ENCODE data around the gene CD320. TPM values are rescaled to one million over a fixed set of nuclear protein-coding genes. Genes with fewer than 3 reads are reported as not detected.

The CD320 gene
- total RNA-seq, 1 experiment from 2014 or later = 42.9 TPM

DNA sequence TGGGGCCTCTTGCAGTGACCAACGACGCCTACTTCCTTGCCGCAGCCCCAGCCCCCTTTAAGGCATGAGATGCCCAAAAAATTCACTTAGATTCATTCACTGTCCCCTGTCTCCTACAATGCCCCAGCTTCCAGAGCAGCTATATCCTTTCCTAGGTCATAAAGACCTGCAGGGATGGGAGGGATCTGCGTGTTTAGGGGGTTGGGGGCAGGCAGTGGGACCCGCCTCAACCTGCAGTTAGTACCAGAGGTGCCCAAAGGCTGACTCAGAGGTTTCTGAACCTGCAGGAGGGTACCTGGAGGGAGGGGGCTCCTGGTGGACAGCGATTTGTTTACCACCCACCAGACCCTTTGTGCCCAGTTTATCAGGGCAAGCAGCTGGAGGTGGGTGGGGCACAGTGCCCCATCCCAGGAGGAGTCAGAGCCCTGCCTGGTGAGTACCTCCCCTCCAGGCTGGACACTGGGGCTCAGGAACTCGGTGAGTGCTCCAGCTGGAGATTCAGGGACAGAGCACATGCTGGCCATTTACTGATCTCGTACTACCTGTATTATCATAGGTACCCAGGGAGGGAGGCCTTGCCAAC lies 23.2 kb upstream of the CD320 start:
- Histone ChIP-seq H3K4me3 (no peak overlapping the region), H3K79me2 (ENCODE audit: low read depth) (no peaks in the 10 kb centered on the region), H3K4me2 (no peak overlapping the region), H3K9me3 (ENCODE audit: insufficient read depth, low read depth) (no peaks in the 10 kb centered on the region), H3F3A (ENCODE audit: insufficient read depth, low read depth) (peaks cover 22% of the 10 kb centered on the region; the same call in 1 of the 2 replicates), H3K36me3 (ENCODE audit: low read depth) (no peaks in the 10 kb centered on the region), H4K20me1 (ENCODE audit: insufficient read depth) (no peaks in the 10 kb centered on the region), H3K27ac (no peak overlapping the region), H2AFZ (no peak overlapping the region), H3K27me3 (ENCODE audit: insufficient read depth, low read depth) (no peaks in the 10 kb centered on the region), H3K9me2 (ENCODE audit: insufficient read depth) (no peaks in the 10 kb centered on the region), H3K4me1 (replicated peaks; ENCODE audit: insufficient read depth) (no peaks in the 10 kb centered on the region)
- POLR2A ChIA-PET (ENCODE audit: unreplicated experiment) = no interaction called here
- TF ChIP-seq, protein P1, sequence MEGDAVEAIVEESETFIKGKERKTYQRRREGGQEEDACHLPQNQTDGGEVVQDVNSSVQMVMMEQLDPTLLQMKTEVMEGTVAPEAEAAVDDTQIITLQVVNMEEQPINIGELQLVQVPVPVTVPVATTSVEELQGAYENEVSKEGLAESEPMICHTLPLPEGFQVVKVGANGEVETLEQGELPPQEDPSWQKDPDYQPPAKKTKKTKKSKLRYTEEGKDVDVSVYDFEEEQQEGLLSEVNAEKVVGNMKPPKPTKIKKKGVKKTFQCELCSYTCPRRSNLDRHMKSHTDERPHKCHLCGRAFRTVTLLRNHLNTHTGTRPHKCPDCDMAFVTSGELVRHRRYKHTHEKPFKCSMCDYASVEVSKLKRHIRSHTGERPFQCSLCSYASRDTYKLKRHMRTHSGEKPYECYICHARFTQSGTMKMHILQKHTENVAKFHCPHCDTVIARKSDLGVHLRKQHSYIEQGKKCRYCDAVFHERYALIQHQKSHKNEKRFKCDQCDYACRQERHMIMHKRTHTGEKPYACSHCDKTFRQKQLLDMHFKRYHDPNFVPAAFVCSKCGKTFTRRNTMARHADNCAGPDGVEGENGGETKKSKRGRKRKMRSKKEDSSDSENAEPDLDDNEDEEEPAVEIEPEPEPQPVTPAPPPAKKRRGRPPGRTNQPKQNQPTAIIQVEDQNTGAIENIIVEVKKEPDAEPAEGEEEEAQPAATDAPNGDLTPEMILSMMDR (conservative IDR thresholded peaks at IDR 0.05) = no peak
- TF ChIP-seq EZH2 (IDR thresholded peaks at IDR 0.05; ENCODE audit: low read depth) = no peak
- CTCF ChIA-PET = no interaction called here
- no TSS peak for BruUV-seq (replicated peaks)
- intact Hi-C loops (cut with micrococcal nuclease; ENCODE audit: unreplicated experiment) = no loop called here
- DNase-seq = no peak

DNA sequence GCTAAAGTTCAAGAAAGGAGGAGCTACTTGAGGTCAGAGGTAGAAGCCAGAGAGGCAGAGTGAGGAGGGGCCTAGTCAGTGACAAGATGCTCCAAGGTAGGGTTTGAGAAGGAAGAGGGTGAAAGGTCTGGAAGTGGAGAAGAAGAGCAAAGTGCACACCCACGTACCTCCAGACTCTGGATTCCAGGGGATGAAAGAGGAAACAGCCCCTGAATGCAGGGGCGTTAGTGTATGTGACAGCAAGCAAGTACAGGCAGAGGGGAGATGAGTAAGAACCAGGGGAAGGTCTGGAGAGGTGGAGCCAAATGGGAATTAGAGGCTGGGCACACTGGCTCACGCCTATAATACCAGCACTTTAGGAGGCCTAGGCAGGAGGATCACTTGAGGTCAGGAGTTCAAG lies 21.8 kb upstream of the CD320 start:
- H3K79me2 ChIP-seq (ENCODE audit: low read depth) = no peaks in the 10 kb centered on the region
- H3K4me2 ChIP-seq = no peak overlapping the region
- no peak overlapping the region for H3K4me3 ChIP-seq
- intact Hi-C loops (cut with micrococcal nuclease; ENCODE audit: unreplicated experiment) = no loop called here
- ChIA-PET CTCF (no interaction called here), POLR2A (ENCODE audit: unreplicated experiment) (no interaction called here)
- H3K36me3 ChIP-seq (ENCODE audit: low read depth) = no peaks in the 10 kb centered on the region
- no peaks in the 10 kb centered on the region for H4K20me1 ChIP-seq (ENCODE audit: insufficient read depth)
- H3K27ac ChIP-seq = no peak overlapping the region
- no peak for DNase-seq
- no peaks in the 10 kb centered on the region for H3K9me2 ChIP-seq (ENCODE audit: insufficient read depth)
- peaks cover 21% of the 10 kb centered on the region; the same call in 1 of the 2 replicates for H3F3A ChIP-seq (ENCODE audit: insufficient read depth, low read depth)
- TF ChIP-seq, protein P1 (conservative IDR thresholded peaks at IDR 0.05) = no peak
- TF ChIP-seq EZH2 (IDR thresholded peaks at IDR 0.05; ENCODE audit: low read depth) = no peak
- no peak overlapping the region for H2AFZ ChIP-seq
- no TSS peak for BruUV-seq (replicated peaks)
- no peaks in the 10 kb centered on the region for H3K27me3 ChIP-seq (ENCODE audit: insufficient read depth, low read depth)
- no peaks in the 10 kb centered on the region for H3K4me1 ChIP-seq (replicated peaks; ENCODE audit: insufficient read depth)
- H3K9me3 ChIP-seq (ENCODE audit: insufficient read depth, low read depth) = no peaks in the 10 kb centered on the region

DNA sequence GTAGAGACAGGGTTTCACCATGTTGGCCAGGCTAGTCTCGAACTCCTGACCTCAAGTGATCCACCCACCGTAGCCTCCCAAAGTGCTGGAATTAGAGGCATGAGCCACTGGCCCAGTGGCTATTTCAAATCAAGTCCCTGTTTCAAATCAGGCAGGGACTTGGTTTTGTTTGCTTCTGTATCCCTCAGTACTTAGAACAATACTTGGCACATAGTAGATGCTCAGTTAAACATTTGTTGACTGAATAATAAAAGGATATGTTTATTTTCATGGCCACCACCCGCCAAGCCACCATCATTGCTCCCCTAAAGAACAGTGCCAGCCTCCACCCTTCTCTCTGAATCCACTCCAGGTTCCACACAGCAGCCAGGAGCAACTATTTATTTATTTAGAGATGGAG lies 17.3 kb upstream of the CD320 start:
- Histone ChIP-seq H3K4me1 (replicated peaks; ENCODE audit: insufficient read depth) (peaks cover 11% of the 10 kb centered on the region), H3K4me3 (no peak overlapping the region), H3K27ac (no peak overlapping the region), H3K27me3 (ENCODE audit: insufficient read depth, low read depth) (no peaks in the 10 kb centered on the region), H3F3A (ENCODE audit: insufficient read depth, low read depth) (peaks cover 48% of the 10 kb centered on the region; the same call in 1 of the 2 replicates), H3K79me2 (ENCODE audit: low read depth) (peaks cover 34% of the 10 kb centered on the region), H3K9me2 (ENCODE audit: insufficient read depth) (no peaks in the 10 kb centered on the region), H2AFZ (no peak overlapping the region), H3K4me2 (no peak overlapping the region), H4K20me1 (ENCODE audit: insufficient read depth) (peaks cover 24% of the 10 kb centered on the region), H3K9me3 (ENCODE audit: insufficient read depth, low read depth) (no peaks in the 10 kb centered on the region), H3K36me3 (ENCODE audit: low read depth) (peaks cover 25% of the 10 kb centered on the region)
- DNase-seq = no peak
- no TSS peak for BruUV-seq (replicated peaks)
- ChIA-PET CTCF (no interaction called here), POLR2A (ENCODE audit: unreplicated experiment) (no interaction called here)
- intact Hi-C loops (cut with micrococcal nuclease; ENCODE audit: unreplicated experiment) = no loop called here
- no peak for TF ChIP-seq EZH2 (IDR thresholded peaks at IDR 0.05; ENCODE audit: low read depth)
- TF ChIP-seq, protein P1 (conservative IDR thresholded peaks at IDR 0.05) = no peak
